ENCODE results near the gene GPR183. TPM values are rescaled to one million over a fixed set of nuclear protein-coding genes. Genes with fewer than 3 reads are reported as not detected.

GPR183 gene
- polyA plus RNA-seq = 100 to 1,000 TPM in 1 of 3 donors, 10 to 100 TPM in 2; 63.2 to 154 (median 87.1) TPM

GRCh38 chr13:99307247-99307646 is at the start of gene GPR183:
Gene GPR183 (minus strand): TSS chr13:99307399. CDS start chr13:99296145, 11,254 bp downstream.
- Mint-ChIP-seq H3K9me3 (no peaks in the 10 kb centered on the region), H3K4me3 (peak within 1 kb of the TSS; percentile 71 to 82 (median 78)), H3K36me3 (peaks cover 5 to 23% (median 5%) of the 10 kb centered on the region in 3 donors), H3K27me3 (ENCODE audit: low read depth in 3 of 3) (peaks cover 0 to 2% (median 2%) of the 10 kb centered on the region in 3 donors), H3K4me1 (peaks cover 56 to 77% of the 10 kb centered on the region in 2 donors), H3K27ac (peak within 1 kb of the TSS; percentile 66 to 92 (median 82))
- DNase-seq = peak in 2 of 3 donors; percentile 40 to 52

- Mint-ChIP-seq H3K27ac (peak overlapping the region; percentile 83 to 93 (median 92)), H3K9me3 (no peaks in the 10 kb centered on the region), H3K4me3 (peak overlapping the region; percentile 57 to 68 (median 65)), H3K27me3 (ENCODE audit: low read depth in 3 of 3) (peaks cover 12 to 15% (median 13%) of the 10 kb centered on the region in 3 donors), H3K36me3 (peaks cover 21 to 38% (median 36%) of the 10 kb centered on the region in 3 donors), H3K4me1 (peaks cover 91 to 100% of the 10 kb centered on the region in 2 donors)
- DNase-seq = peak; percentile 86 to 89 (median 87)
Measured at GRCh38 chr13:99356262-99357091, 49.3 kb upstream of the GPR183 start.

GRCh38 chr13:99356012-99356261 is 48.7 kb upstream of the GPR183 start:
- H3K36me3 Mint-ChIP-seq = peaks cover 21 to 37% (median 34%) of the 10 kb centered on the region in 3 donors
- peaks cover 12 to 15% (median 13%) of the 10 kb centered on the region in 3 donors for H3K27me3 Mint-ChIP-seq (ENCODE audit: low read depth in 3 of 3)
- peak overlapping the region; percentile 83 to 93 (median 92) for H3K27ac Mint-ChIP-seq
- peaks cover 89 to 100% of the 10 kb centered on the region in 2 donors for H3K4me1 Mint-ChIP-seq
- no peaks in the 10 kb centered on the region for H3K9me3 Mint-ChIP-seq
- no peak for DNase-seq
- peak overlapping the region; percentile 57 to 68 (median 65) for H3K4me3 Mint-ChIP-seq

- peaks cover 12 to 15% (median 13%) of the 10 kb centered on the region in 3 donors for H3K27me3 Mint-ChIP-seq (ENCODE audit: low read depth in 3 of 3)
- DNase-seq = peak; percentile 23 to 48 (median 26)
- H3K36me3 Mint-ChIP-seq = peaks cover 21 to 36% (median 30%) of the 10 kb centered on the region in 3 donors
- peaks cover 89 to 100% of the 10 kb centered on the region in 2 donors for H3K4me1 Mint-ChIP-seq
- H3K4me3 Mint-ChIP-seq = peak overlapping the region; percentile 57 to 72 (median 68)
- peak overlapping the region; percentile 83 to 93 (median 92) for H3K27ac Mint-ChIP-seq
- no peaks in the 10 kb centered on the region for H3K9me3 Mint-ChIP-seq
Measured at GRCh38 chr13:99355267-99356011, 48.2 kb upstream of the GPR183 start.

GRCh38 chr13:99354371-99354951 is 47.3 kb upstream of the GPR183 start:
- Mint-ChIP-seq H3K36me3 (peaks cover 23 to 32% (median 28%) of the 10 kb centered on the region in 3 donors), H3K4me1 (peaks cover 85 to 97% of the 10 kb centered on the region in 2 donors), H3K4me3 (peak overlapping the region; percentile 57 to 82 (median 69)), H3K9me3 (no peaks in the 10 kb centered on the region), H3K27me3 (ENCODE audit: low read depth in 3 of 3) (peaks cover 12 to 15% (median 13%) of the 10 kb centered on the region in 3 donors), H3K27ac (peak overlapping the region; percentile 83 to 93 (median 92))
- peak in 1 of 3 donors; percentile 17 for DNase-seq

- no peak for DNase-seq
- H3K4me3 Mint-ChIP-seq = peak overlapping the region in 1 of 5 donors; percentile 43
- H3K9me3 Mint-ChIP-seq = no peaks in the 10 kb centered on the region
- H3K4me1 Mint-ChIP-seq = peaks cover 80 to 96% of the 10 kb centered on the region in 2 donors
- H3K27me3 Mint-ChIP-seq (ENCODE audit: low read depth in 3 of 3) = peaks cover 13 to 15% (median 14%) of the 10 kb centered on the region in 3 donors
- peak overlapping the region in 5 of 6 donors; percentile 83 to 92 (median 92) for H3K27ac Mint-ChIP-seq
- H3K36me3 Mint-ChIP-seq = peaks cover 22 to 32% (median 28%) of the 10 kb centered on the region in 3 donors
Measured at GRCh38 chr13:99353836-99354235, 46.6 kb upstream of the GPR183 start.

GRCh38 chr13:99353246-99353600 is 46.0 kb upstream of the GPR183 start:
- Mint-ChIP-seq H3K4me1 (peaks cover 76 to 91% of the 10 kb centered on the region in 2 donors), H3K4me3 (no peak overlapping the region), H3K9me3 (no peaks in the 10 kb centered on the region), H3K27me3 (ENCODE audit: low read depth in 3 of 3) (peaks cover 13 to 15% (median 14%) of the 10 kb centered on the region in 3 donors), H3K36me3 (peaks cover 19 to 34% (median 29%) of the 10 kb centered on the region in 3 donors), H3K27ac (peak overlapping the region in 1 of 6 donors; percentile 78)
- DNase-seq = no peak

- Mint-ChIP-seq H3K9me3 (no peaks in the 10 kb centered on the region), H3K4me3 (peak overlapping the region; percentile 10 to 50 (median 44)), H3K4me1 (peaks cover 74 to 91% of the 10 kb centered on the region in 2 donors), H3K27ac (peak overlapping the region; percentile 73 to 79 (median 78)), H3K27me3 (ENCODE audit: low read depth in 3 of 3) (peaks cover 13 to 17% (median 14%) of the 10 kb centered on the region in 3 donors), H3K36me3 (peaks cover 21 to 35% (median 28%) of the 10 kb centered on the region in 3 donors)
- peak in 2 of 3 donors; percentile 31 to 47 for DNase-seq
Measured at GRCh38 chr13:99352351-99353245, 45.4 kb upstream of the GPR183 start.

GRCh38 chr13:99351772-99352171 is 44.6 kb upstream of the GPR183 start:
- peak; percentile 63 to 76 (median 73) for DNase-seq
- Mint-ChIP-seq H3K4me1 (peaks cover 72 to 91% of the 10 kb centered on the region in 2 donors), H3K9me3 (no peaks in the 10 kb centered on the region), H3K27ac (peak overlapping the region; percentile 73 to 84 (median 78)), H3K4me3 (peak overlapping the region; percentile 5 to 50 (median 18)), H3K36me3 (peaks cover 26 to 41% (median 30%) of the 10 kb centered on the region in 3 donors), H3K27me3 (ENCODE audit: low read depth in 3 of 3) (peaks cover 13 to 15% (median 13%) of the 10 kb centered on the region in 3 donors)

- no peak overlapping the region for H3K4me3 Mint-ChIP-seq
- peaks cover 5 to 8% (median 6%) of the 10 kb centered on the region in 3 donors for H3K27me3 Mint-ChIP-seq (ENCODE audit: low read depth in 3 of 3)
- H3K27ac Mint-ChIP-seq = peak overlapping the region in 3 of 6 donors; percentile 45 to 78 (median 58)
- H3K4me1 Mint-ChIP-seq = peaks cover 64 to 86% of the 10 kb centered on the region in 2 donors
- peaks cover 37 to 56% (median 44%) of the 10 kb centered on the region in 3 donors for H3K36me3 Mint-ChIP-seq
- H3K9me3 Mint-ChIP-seq = no peaks in the 10 kb centered on the region
- DNase-seq = no peak
Measured at GRCh38 chr13:99350191-99350590, 43.0 kb upstream of the GPR183 start.

- peaks cover 43 to 70% (median 51%) of the 10 kb centered on the region in 3 donors for H3K36me3 Mint-ChIP-seq
- peak overlapping the region in 1 of 6 donors; percentile 49 for H3K27ac Mint-ChIP-seq
- H3K9me3 Mint-ChIP-seq = no peaks in the 10 kb centered on the region
- peaks cover 0 to 4% (median 2%) of the 10 kb centered on the region in 3 donors for H3K27me3 Mint-ChIP-seq (ENCODE audit: low read depth in 3 of 3)
- DNase-seq = no peak
- H3K4me1 Mint-ChIP-seq = peaks cover 47 to 78% of the 10 kb centered on the region in 2 donors
- H3K4me3 Mint-ChIP-seq = no peak overlapping the region
Measured at GRCh38 chr13:99347911-99348451, 40.8 kb upstream of the GPR183 start.

GRCh38 chr13:99347335-99347878 is 40.2 kb upstream of the GPR183 start:
- H3K36me3 Mint-ChIP-seq = peaks cover 44 to 69% (median 55%) of the 10 kb centered on the region in 3 donors
- peak overlapping the region in 1 of 5 donors; percentile 28 for H3K4me3 Mint-ChIP-seq
- H3K27ac Mint-ChIP-seq = peak overlapping the region in 3 of 6 donors; percentile 18 to 62 (median 50)
- H3K4me1 Mint-ChIP-seq = peaks cover 43 to 72% of the 10 kb centered on the region in 2 donors
- no peaks in the 10 kb centered on the region for H3K9me3 Mint-ChIP-seq
- no peak for DNase-seq
- H3K27me3 Mint-ChIP-seq (ENCODE audit: low read depth in 3 of 3) = peaks cover 0 to 4% (median 2%) of the 10 kb centered on the region in 3 donors
